ENCODE measurements around the gene REPS1. TPM values are rescaled to one million over a fixed set of nuclear protein-coding genes. Genes with fewer than 3 reads are reported as not detected.

REPS1 gene
- total and polyA plus RNA-seq, 2 of the 13 experiments (the other 11 are each of a cell fraction or from before 2014, with no cell fraction given), result 36.4 to 38.3 TPM

DNA sequence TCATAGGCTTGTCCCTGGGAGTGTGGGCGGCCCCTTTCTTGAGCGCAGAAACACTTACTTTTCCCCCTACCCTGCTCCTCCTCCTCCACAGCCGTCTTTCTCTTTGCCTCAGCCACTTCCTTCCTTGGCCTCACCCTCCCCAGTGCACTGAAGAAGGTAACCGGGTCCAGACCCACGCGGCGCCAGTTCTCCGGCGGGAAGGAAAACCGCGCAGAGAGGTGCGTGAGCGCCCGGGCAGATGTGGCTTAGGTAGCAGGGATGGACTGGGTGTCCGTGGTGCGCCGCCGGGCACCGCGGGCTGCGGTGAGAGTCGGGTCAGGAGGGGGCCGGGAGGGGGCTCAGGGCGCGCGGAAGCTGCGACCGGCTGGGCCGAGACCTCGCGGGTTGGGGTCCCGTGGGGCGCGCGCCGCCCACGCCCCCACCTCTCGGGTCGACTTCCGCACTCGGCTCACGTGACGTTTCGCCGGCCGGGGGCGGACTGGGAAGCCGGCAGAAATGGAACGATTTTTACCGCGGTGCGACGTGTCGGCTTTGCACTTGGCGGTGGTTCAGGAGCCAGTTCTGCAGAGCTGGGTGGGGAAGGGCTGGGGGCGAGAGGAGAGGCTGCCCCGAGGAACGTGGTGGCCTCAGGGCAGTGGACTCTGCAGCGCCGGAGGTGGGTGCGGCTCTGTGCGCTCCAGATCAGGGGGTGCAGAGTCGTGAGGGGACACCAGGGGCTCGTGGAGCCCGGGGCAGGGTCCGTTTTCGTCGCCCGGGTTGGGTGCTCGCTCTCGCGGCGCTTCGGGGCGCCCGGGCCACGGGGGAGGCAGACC, 40.8 kb upstream of the REPS1 start, which contains the start of gene ABRACL (continued):
- TF ChIP-seq ZBTB33 (CRISPR knock-in tag; IDR thresholded peaks at IDR 0.05), result no peak
- TF ChIP-seq TFAP4 (IDR thresholded peaks at IDR 0.05; ENCODE audit: borderline replicate concordance, low read depth), result no peak
- TF ChIP-seq ZBTB40 (IDR thresholded peaks at IDR 0.05), result no peak
- TF ChIP-seq ZBTB40 (CRISPR knock-in tag; IDR thresholded peaks at IDR 0.05), result no peak
- TF ChIP-seq, protein P1, sequence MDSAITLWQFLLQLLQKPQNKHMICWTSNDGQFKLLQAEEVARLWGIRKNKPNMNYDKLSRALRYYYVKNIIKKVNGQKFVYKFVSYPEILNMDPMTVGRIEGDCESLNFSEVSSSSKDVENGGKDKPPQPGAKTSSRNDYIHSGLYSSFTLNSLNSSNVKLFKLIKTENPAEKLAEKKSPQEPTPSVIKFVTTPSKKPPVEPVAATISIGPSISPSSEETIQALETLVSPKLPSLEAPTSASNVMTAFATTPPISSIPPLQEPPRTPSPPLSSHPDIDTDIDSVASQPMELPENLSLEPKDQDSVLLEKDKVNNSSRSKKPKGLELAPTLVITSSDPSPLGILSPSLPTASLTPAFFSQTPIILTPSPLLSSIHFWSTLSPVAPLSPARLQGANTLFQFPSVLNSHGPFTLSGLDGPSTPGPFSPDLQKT (CRISPR knock-in tag; IDR thresholded peaks at IDR 0.05; ENCODE audit: borderline replicate concordance), result no peak
- no peak for TF ChIP-seq ZNF724P (CRISPR knock-in tag; IDR thresholded peaks at IDR 0.05; ENCODE audit: borderline replicate concordance)
- TF ChIP-seq PBX3 (CRISPR knock-in tag; IDR thresholded peaks at IDR 0.05; ENCODE audit: borderline replicate concordance), result no peak
- no peak for TF ChIP-seq GTF3A (CRISPR knock-in tag; conservative IDR thresholded peaks at IDR 0.05)
- no peak for TF ChIP-seq NFIB (CRISPR knock-in tag; IDR thresholded peaks at IDR 0.05; ENCODE audit: borderline replicate concordance)
- peak; percentile 39; the same call in 1 of the 2 replicates for TF ChIP-seq ZMYM4 (CRISPR knock-in tag; IDR thresholded peaks at IDR 0.05)
- TF ChIP-seq ZNF629 (CRISPR knock-in tag; conservative IDR thresholded peaks at IDR 0.05), result no peak
